NCI-H1930 (cell line): ENCODE results near the gene SDF2L1.
"Not testable (repeated sequence)": the region's sequence is repeated elsewhere in the genome, so short reads cannot be mapped to it uniquely, and the experiment has no call there.

Experiments used
- DNase-seq, 2 experiments: peaks; one replicate each; lab custom pipeline; 2025; lab: John Stamatoyannopoulos, UW

SDF2L1 gene

DNA sequence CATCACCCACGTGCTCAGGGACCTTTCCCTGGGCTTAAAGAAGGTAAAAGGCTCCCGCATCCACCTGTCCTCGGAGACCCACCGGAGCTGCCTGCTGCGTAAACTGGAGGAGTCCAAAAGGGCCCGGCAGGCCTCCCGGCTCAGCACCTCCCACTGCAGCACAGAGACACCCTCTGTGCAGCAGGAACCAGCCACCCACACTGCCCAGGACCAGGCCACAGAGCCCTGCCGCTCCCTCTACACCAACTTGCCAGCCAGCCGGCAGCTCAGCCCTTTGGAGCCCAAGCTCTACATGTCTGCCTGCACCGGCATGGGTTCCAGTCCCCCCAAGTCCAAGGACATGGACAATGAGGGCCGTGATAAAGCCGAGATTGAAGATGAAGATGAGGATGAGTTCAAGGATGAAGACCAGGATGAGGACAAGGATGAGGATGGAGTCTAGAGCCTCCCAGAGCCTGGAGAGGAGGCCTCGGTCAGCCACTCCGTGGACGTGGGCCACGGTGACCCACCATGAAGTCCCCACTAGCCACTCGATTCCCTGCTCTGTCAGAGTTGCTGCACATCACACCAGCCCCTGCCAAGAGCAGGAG, 5.4 kb upstream of the SDF2L1 start:
- DNase-seq = no peak

DNA sequence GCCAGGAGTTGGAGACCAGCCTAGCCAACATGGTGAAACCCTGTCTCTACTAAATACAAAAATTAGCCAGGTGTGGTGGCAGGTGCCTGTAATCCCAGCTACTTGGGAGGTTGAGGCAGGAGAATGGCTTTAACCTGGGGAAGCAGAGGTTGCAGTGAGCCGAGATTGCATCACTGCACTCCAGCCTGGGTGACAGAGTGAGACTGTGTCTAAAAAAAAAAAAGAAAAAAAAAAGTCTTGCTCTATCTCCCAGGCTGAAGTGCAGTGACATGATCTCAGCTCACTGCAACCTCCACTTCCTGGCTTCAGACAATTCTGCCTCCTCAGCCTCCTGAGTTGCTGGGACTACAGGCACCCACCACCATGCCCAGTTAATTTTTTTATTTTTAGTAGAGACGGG, 4.7 kb upstream of the SDF2L1 start:
- not testable (repeated sequence) for DNase-seq

DNA sequence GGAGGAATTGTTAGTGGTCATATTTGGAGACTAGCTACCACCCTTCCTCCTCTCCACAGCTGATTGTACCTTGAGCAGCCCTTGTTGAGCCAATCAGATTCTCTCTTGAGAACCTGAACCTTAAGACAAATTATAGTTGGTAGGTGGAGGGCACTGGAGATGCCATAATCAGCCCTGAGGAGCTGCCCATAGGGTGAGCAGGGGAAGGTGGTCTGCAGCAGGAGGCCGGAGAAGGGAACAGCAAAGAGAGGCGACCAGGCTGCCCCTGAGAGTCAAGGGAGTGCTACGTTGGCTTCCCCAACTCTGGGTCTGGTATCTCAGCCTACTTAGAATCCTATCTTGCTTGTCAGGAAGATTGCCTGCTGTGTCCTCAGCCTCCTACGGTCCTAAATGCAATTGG, 2.7 kb upstream of the SDF2L1 start:
- no peak for DNase-seq

DNA sequence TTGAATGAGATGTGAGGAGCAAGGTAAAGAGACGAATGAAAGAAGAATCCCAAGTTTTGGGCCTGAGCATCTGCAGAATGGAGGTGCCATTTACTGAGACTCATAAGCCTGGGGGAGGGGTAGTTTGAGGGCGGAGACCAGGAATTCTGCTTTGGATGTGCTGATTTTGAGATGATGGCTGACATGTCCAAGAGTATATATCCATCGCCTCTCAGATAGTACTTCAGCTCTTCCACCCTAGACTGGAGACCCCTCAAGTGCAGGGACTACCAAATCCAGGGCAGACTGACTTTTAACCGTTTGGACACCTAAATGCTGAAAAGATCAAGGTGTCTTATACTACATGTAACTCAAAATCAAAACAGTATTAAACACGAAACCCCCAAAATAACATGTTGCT, 1.3 kb upstream of the SDF2L1 start:
- no peak for DNase-seq

DNA sequence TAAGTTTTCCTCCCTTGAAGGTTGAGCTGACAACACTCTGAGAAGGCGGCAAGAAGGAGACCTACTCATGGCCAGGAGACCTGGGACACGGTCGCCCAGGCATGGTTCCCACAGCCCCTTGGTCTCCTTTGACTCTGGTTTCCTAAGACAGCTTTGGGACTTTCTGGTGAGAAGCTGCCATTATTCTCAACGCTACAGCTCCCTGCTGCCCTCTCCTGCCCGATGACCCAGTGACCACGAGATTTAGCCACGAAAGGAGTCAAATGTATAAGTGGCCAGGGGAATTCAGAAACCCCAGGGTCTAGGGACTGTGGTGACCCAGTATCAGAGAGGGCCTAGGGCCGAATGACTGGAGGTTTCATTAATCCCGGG, 699 bp upstream of the SDF2L1 start:
- peak in 1 of 2 experiments; percentile 30 for DNase-seq

DNA sequence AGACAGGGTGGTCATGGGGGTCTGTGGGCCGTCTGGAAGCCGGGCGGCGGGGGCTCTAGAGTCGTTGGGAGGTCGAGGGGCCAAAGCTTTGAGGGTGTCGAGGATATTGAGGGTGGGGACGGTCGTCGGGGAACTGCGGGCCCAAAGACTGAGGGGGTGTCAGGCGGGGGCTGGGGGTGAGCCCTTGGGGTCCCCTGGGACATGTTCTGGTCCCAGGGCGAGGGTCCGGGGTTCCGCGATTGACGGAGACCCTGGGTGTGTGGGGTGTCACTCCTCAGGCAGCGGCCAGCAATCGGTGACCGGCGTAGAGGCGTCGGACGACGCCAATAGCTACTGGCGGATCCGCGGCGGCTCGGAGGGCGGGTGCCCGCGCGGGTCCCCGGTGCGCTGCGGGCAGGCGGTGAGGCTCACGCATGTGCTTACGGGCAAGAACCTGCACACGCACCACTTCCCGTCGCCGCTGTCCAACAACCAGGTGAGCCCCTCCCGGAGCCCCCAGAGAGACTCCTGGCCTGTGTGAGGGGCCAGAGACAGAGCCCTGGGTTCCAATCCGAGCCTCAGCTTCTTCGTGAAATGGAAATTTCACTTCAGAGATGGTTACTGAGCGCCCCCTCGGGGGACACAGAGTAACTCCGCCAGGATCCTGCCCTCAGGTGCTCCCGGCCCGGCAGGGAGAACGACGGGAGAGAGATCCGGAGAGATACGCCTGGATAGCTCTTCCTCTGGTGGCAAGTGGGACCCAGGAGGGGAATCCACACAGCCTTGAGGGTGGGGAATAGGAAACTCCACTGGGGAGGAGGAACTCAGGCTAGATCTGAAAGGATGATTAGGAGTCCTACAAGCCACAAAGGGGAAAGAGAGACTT, 714 bp downstream of the SDF2L1 start:
- DNase-seq = peak; percentile 52 to 57

DNA sequence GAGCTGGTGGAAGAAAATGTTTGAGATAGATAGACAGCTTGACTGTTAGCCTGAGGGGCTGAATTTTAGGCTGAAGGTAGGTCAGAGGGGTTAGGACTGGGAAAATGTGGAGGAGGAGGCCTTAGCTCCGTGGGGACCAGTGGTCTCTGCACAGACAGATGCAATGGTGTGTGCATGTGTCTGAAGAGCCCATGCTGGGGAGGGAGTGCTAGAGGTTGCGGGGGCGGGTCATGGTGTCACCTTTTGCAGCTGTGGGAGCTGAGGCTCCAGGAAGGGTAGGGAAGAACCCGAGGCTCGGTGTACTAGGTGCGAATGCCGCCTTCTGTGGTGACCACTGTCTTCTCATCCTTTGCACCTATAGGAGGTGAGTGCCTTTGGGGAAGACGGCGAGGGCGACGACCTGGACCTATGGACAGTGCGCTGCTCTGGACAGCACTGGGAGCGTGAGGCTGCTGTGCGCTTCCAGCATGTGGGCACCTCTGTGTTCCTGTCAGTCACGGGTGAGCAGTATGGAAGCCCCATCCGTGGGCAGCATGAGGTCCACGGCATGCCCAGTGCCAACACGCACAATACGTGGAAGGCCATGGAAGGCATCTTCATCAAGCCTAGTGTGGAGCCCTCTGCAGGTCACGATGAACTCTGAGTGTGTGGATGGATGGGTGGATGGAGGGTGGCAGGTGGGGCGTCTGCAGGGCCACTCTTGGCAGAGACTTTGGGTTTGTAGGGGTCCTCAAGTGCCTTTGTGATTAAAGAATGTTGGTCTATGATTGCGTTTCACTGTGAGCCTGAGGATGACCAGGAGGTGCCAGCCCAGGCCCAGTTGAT, 1.6 kb downstream of the SDF2L1 start:
- DNase-seq = no peak

DNA sequence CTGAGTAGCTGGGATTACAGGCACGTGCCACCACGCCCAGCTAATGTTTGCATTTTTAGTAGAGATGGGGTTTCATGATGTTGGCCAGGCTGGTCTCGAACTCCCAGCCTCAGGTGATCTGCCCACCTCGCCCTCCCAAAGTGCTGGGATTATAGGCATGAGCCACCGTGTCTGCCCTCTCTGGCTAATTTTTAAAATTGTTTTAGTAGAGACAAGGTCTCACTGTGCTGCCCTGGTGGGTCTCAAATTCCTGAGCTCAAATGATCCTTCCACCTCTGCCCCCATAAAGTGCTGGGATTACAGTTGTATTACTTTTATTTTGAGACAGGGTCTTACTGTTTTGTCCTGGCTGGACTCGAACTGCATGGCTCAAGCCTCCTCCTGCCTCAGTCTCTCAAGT, 3.4 kb downstream of the SDF2L1 start:
- not testable (repeated sequence) for DNase-seq

DNA sequence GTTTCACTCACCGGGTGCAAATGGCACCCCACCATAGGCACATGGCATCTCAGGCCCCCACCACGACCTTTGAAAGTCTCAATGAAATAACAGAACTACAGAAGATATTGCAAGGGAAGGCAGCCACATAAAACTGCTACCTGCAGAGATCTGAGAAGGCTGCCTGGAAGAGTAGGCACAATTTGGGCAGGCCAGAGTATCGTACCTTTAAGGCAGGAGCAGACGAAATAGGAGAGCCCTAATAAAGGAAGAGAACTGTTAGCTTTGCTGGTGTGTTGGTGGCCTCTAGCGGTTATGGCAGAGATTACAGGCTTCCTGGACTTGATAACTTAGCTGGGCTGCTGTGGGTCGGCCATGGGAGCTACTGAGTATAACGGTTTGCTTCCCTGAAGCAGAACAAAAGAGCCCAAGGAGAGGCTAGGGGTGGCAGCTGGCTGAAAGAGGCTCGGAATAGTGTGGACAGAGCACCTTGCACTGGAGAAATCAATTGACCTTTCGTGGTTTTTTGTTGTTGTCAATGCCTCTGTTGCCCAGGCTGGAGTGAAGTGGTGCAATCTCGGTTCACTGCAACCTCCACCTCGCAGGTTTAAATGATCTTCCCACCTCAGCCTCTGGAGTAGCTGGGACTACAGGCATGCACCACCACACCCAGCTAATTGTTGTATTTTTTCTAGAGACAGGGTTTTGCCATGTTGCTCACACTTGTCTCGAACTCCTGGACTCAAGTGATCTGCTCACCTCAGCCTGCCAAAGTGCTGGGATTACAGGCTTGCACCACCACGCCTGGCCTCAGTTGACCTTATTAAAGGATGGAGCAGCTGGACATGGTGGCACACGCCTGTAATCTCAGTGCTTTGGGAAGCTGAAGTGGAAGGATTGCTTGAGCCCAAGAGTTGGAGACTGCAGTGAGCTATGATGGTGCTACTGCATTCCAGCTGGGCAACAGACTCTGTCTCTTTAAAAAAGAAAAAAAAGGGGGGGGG, 4.8 kb downstream of the SDF2L1 start:
- DNase-seq = peak; percentile 37 to 48

DNA sequence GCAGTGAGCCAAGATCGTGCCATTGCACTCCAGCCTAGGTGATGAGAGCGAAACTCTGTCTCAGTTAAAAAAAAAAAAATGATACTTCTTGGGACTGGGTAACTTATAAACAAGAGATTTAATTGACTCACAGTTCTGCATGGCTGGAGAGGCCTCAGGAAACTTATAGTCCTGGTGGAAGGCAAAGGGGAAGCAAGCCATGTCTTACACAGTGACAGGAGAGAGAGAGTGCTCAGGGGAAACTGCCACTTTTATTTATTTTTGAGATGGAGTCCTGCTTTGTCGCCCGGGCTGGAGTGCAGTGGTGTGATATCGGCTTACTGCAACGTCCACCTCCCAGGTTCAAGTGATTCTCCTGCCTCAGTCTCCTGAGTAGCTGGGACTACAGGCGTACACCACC, 8.2 kb downstream of the SDF2L1 start:
- no peak for DNase-seq

DNA sequence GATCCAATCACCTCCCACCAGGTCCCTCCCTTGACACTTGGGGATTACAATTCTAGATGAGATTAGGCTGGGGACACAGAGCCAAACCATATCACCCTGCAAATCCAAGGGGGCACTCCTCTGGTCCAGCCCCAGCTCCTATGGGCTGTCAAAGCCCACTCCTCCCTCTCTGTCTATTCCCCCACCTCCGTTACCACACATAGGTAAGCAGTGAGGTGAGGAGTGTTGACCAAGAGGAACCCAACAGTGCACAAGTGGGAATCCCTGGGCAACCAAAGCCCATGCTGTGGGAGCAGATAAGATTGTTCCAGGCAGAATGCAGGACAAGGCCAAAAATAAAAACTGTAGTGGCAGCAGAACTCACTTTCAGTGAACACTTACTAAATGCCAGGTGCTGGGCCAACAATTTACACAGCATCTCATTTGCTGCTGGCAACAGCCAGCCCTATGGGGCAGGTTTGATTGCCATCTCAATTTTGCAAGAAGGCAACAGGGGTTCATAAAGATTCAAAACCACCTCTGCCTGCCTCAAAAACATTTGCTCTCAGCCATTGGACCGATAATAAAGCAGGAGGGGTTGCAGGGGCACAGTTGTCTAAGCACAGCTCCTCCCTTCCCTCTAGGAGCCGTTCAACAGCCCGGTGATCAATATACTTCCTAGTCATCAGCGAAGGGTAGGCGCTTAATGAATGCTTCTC, 8.9 kb downstream of the SDF2L1 start:
- no peak for DNase-seq

DNA sequence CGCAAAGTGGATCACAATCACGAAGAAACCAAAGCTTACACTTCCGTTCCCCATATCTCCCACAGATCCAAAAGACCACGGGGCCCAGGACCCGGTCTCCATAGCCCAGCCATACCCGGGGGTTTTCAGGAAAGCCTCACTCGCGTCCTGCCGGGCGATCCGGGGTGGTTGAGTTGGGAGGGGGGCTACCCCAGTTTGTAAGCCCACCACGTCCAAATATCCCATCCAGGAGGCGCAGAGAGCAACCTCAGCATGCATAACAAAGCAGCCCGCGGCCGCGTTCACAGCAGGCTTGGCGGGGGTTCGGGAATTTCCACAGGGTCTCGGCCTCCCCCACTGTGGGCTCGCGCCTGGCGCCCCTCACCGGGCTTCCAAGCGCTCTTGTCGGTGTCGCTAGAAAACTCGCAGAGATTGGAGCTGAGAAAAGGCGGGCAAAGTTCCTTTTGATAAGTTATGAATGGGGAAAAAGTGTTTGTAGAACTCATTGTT, 9.5 kb downstream of the SDF2L1 start:
- DNase-seq = no peak

DNA sequence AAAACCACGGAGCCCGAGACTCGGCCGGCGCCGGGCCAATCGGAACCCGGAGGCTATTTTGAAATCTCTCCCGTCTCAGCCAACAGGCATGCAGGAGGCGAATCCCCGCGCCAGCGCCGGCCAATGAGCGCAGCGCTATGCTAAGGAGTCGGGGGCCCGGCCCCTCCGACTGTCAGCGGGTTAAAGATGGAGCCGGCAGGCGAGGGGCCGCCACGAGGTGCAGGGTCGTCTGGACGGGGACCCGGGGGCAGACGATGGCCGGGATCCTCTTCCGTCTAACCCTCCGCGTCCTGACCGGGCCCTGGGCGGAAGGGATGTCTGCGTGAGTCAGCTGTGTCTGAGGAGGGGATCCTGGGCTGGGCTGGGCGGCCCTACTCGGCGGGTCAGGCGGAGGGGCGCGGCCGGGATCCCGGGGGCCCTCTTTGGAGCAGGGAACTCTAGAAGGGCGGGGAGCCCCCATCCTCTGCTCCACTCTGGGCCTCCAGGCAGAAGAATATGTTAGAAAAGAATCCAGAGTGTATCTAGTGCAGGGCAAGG, 10.0 kb downstream of the SDF2L1 start:
- peak; percentile 71 to 83 for DNase-seq

DNA sequence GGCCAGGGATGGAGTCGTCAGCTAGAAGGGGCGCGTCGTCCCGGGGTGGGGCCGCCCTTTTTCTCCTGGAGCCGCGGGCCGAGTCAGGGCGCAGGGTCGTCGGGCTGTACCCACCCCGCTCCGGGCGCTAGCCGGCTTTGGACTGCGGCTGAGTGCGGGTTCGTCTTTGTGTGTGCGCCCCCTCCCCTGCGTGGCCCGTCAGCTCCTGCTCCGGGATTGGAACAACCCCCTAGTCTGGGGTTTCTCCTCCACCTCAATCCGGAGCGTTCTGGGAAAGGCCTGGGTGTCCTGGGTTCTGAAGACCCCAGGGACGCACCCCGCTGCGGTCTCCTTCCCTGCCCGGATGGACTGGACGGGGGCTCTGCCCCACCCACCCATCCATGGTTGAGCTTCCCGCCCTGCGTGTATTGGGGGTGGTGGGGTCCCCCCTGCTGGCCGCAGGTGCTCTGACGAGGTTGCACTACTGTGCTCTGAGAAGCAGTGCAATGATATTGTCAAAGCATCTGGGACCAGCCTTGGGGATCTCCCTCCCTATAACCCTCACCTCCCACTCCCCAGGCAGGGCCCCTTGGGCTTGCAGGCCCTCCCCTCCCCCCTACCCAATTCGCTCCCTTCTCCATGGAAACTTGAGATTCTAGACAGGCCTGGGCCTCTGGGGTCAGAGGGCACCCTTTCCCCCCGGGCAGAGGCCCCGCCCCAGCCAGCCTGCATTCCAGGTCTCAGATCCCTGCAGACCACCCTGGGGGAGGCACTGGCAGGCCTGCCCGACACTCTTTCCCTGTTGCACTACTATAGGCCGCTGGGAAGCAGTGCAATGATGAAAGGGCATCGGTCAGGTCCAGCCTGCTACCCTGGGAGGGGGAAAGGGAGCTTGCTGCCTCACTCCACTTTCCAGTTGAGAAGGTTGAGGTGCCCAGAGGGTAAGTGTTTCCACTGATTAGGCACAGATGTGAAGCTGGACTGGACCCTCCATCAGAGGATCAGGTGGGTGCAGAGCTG, 10.7 kb downstream of the SDF2L1 start:
- no peak for DNase-seq

DNA sequence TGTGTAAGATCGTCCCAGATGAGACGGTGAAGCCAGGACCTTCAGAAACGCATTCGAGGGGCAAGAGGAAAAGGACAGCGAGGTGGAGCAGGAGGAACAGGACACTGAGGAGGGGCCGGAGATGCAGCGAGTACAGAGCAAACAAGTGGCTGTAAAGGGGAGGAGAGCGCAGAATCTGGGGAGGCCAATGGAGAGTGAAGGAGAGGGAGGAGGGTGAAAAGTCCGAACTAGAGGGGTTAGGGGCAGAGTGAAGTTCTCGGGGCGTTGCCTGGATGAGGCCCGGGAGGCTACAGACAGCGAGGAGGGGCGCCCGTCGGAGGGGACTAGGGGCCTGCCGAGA, 14.9 kb downstream of the SDF2L1 start:
- no peak for DNase-seq

DNA sequence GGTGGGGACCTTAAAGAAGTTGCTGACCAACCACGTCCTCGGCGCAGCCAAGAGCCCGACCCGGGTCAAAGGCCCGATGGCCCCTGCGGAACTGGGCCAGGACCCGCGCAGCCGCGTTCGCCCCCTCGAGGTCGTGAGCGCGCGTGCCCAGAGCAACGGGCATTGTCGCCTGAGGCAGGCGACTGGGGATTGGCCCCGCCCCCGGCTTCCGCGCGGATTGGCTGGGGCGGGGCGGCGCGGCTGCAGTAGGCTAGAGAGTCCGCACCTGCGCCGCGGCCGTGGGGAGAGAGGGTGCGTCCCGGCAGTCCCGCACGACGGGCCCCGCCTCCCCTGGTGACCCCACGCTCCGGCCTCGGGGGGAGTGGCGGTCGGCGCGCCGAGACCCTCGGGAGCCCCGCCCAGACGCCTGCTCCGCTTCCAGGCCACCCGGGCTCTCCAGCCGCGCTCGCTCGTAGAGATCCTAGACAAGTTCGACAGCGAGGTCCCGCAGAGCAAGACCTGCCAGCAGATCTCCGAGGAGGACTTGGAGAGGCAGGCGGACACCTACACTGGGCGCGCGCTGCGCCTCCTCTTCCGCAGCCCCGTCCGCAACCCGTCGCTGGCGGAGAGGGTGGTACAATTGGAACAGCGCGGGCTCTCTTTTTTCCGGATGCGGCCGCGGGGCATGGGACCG, 15.4 kb downstream of the SDF2L1 start:
- DNase-seq = peak; percentile 77 to 88

DNA sequence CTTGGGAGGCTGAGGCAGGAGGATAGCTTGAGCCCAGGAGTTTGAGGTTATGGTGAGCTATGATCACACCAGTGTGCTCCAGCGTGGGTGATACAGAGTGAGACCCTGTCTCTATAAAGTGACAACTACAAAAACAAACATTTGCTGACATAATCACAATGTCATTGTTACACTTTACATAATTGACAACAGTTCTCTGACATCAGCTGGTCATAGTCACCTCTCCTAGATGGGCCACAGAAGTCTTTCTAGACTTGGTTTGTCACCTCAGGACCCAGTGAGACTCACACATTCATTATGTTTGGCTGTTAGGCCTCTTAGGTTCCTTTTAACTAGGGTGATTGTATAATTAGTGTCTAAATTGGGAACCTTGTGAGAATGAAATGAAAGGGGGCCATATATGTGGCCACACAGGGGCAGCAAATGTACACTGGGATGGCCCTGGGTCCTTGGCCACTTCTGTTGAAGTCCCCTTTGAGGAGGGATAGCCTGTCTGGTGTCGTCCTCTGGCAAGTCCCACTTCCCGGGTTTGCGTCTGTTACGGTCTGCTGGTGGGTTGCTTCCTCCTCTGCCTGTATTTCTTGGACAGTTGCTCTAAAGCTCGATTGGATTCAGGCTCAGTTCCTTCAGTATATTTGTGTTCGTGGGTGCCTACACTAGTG, 17.9 kb downstream of the SDF2L1 start:
- no peak for DNase-seq

DNA sequence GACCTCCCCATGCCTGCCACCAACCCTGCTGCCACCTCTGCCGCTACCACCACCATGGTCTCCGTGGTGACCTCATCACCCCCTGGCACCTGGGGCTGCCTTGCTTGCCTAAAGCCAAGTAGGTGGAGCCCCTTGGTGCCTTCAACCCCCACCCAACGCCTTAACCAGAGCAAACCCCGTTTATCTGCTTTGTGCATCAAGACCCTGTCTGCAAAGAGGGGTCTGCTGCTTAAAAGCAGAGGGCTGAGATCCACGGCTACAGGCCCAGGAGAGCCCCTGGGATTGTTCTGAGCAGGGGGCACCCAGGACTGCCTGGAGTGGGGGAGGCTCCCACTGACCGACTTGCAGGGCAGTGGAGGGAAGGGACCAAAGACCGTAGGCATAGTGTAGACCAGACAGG, 18.8 kb downstream of the SDF2L1 start:
- DNase-seq = no peak
